HK-2 (cell line): Measurements from ENCODE around the gene VEGFD.

Source experiments
- DNase-seq: peaks from one replicate; pipeline ENCODE4 v3.0.0-alpha.2; 2018; ENCODE audit not compliant: unreplicated experiment

VEGFD gene, protein sequence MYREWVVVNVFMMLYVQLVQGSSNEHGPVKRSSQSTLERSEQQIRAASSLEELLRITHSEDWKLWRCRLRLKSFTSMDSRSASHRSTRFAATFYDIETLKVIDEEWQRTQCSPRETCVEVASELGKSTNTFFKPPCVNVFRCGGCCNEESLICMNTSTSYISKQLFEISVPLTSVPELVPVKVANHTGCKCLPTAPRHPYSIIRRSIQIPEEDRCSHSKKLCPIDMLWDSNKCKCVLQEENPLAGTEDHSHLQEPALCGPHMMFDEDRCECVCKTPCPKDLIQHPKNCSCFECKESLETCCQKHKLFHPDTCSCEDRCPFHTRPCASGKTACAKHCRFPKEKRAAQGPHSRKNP

DNA sequence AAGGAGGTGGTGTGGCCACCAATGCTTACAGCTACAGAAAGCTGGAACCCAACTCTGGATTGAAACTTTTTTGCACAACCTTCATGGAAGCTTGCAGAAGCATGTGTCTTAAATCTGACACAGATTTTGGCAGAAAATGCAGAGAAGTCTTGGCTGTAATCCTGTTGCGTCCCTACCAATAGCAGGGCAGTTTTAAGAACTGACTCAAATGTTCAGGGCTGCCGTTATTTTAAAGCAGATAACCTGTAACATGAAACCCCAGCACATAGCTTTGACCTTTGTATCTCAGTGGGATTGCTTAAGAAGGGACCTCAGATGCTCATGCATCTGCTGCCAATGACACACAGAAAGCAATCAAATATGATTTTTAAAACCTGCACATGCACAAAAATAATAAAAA lies at the start of gene VEGFD:
Gene VEGFD, minus strand, starts transcription at position 110 of the 400 bp plus-strand sequence. CDS start 467 bp downstream, outside the sequence.
- no peak for DNase-seq

DNA sequence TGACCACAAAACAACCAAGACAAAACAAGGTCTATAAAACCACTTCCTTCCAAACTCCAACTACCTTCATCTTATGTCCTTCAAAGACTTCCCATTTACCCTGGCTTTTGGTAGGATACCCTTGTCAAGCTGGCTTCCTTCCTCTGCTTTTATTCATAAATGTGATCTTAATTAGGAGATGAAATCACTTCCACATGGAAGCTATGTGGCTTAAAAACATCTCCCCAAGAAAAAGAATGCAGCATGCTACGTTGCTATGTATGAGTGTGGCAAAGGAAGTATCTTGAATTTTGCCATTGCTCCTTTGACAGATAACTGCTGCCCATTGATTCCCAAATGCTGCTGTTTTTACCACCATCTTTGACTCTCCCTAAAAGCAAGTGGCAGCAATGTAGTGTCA lies 46.4 kb upstream of the VEGFD start:
- no peak for DNase-seq

DNA sequence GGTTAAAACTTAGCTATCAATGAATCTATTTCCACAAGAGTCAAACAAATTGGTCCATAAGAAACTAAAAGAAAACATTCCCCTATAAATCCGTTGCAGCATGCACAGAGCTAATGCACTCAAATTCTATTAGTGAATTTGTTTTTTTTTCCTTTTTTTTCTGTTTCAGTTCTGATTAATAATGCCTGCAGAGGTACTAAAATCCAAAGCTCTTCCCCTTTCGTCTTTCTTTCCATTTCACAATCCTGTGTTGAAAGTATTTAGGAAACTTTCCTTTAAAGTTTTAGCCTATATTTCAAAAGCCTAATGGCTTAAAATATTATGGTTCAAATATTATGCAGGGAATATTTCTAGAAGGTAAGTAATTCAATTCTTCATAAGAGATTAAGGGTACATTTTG lies 45.9 kb upstream of the VEGFD start:
- DNase-seq: no peak

DNA sequence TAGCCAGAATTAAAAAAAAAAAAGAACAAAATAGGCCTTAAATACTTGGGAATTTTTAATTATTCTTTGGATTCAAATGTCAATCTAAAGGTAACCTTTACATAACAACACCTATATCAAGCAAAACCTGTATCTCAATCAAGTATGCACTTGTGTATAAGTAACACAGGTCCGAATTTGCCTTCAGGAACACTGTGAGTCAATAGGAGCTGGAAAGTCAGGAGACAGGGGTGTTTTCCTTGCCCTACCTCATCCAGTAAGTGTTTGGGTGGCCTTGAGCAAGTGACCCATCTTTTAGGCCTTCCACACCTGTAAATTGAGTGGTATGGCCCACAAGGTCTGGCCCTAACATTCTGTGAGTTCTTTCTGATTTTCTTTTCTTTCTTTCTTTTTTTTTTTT lies 40.8 kb upstream of the VEGFD start:
- no peak for DNase-seq

DNA sequence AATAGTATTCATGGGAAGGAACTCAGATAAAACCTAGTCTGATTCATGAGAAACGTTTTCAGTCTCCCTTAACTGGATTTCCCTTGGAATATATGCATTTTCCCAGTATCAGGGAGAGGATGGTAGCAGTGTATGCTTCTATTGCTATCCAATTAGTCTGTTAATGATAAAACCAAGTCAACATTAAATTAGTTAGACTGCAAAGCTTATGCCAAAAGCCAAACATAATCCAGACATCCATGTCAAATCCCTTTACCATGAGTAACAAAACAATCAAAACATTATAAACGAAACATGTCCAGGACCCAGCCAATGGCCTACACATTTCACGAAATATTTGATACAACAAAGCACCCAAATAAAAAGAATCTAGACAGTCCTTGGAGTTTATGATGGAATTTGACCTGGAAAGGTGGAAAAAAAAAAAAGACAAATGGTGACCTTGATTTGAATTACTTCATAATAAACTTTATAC lies 34.5 kb upstream of the VEGFD start:
- DNase-seq: no peak

DNA sequence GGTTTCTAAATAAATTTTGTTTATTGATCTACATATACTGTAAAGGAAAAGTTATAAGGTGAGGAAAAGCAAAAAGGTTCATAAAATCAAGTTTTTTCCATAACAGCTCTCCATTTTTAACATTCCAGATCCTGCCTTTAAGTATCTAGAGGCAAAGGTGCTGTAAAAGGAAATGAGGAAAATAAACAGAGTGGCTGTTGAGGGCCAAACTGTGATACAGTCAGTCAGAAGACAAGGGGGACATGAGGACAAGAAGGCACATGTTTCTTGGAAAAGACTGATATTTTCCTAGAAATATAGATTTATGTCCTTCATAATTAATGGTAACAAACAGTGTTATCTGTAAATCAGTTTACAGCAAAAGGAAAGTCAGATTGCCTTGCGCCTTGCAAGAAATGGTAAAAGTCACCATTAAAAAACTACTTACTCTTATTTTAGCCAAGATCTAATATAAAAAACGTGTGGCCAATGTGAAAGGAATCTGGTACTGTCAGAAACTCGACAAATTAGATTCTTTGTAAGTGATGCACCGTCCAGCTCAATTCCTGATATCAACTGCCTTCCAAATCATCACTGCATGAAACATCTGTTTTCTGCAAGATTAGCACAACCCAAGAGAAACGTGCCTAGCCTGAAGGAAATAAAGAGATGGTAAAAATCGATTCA lies 34.0 kb upstream of the VEGFD start:
- no peak for DNase-seq

DNA sequence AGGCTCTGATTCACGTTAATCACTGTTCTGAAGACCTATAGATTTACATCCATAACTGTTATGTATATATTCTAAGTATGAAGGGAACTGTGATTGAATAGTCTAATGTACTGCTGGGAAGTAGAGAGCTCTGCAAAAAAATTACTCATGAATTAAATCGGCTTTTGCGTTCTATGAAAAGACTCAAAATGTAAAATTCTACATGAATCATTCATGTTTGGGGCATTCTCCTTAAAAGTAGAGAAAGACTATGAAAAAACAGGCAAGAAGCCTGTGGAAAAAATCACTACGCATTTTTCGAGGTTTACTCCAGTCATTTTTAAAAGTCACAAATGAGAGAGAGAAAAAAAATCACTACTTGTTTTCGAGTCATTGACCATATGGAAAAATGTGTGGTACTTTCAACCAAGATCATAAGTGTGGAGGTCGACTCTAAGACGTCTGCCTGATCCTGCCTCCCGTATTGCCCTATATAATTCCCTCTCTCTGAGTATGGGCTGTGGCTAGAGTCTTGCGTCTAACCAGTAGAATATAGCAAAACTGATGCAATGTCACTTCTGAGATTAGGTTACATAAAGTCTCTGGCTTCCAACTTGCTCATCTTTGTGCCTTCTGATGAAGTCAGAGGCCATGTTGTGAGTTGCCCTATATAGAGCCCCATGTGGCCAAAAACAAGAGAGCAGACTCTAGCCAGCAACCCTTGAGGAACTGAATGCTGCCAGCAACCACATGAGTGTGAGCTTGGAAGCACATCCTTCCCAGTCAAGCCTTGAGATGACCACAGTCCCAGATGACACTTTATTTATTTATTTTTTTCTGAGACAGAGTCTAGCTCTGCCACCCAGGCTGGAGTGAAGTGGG lies 32.1 kb upstream of the VEGFD start:
- DNase-seq: no peak

DNA sequence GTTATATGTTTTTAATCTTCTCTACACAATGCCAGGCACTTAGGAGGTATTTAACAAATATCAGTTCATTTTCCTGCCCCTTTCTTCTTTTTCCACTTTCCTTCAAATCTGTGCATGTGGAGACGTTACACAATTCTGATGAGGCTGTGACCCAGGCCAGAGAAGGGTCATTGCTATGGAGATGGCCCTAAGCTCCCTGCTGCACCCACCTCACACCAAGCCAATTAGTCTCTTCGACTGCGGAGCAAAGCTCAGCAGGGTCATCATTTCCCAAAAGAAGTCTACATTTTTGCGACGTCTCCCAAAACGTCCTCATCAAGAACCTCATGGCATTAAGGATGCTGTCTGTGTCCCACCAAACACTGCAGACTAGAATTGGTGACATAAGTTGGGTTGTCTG lies 28.9 kb upstream of the VEGFD start:
- DNase-seq: no peak

DNA sequence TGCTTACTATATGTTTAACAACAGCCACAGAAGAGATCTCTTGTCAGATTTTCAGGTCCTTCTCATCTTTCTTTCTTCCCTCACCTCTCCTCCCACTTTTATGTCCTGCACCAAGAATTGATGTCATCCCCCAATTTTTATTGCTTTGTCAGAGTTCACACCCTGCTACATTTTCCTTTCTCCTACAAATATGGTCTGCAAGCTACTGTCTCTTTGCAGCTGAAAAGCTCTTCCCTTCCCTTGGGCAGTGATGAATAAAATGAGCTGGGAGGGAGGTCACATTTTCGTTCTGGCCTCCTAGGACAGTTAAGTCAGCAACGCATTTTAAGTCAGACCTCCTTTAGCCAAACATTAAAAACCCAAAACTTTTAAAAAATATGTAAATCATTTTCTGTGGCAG lies 26.7 kb upstream of the VEGFD start:
- DNase-seq: no peak

DNA sequence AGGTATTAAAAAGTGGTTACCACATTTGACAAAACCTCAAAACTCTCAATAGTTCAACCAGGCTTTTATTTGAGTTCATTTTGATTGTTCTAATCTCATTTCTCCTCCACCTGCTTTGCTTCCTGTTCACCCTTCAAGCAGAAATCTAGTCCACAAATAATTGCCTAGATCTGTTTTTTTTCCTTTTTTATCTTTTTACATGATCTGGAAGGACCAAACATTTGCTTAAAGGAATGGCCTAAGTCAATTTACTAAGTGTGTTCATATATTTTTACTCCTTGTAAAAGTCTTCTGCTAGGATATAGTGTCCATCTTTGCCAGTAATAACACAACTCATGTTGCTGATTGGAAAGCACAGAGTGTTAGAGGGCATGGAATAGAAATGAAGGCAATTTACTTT lies 26.2 kb upstream of the VEGFD start:
- DNase-seq: no peak

DNA sequence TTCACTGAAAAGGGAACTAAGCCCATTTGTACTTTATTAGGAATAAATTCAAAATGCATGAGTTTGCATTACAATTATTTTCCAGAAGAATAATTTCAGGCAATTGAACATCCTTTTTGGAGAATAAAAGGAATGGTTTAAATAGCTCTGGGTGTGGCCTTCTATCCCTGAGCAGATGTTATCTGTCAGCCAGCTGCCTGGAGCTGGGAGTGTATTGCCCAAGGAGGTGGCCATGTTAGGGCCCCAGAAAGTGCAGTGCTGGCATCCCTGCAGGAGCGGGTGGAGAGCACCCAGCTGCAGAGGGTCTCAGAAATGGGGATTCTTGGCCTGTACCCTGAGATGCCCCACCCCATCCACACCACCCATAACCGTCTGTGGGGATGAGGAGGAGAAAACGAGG lies 21.6 kb upstream of the VEGFD start:
- DNase-seq: no peak

DNA sequence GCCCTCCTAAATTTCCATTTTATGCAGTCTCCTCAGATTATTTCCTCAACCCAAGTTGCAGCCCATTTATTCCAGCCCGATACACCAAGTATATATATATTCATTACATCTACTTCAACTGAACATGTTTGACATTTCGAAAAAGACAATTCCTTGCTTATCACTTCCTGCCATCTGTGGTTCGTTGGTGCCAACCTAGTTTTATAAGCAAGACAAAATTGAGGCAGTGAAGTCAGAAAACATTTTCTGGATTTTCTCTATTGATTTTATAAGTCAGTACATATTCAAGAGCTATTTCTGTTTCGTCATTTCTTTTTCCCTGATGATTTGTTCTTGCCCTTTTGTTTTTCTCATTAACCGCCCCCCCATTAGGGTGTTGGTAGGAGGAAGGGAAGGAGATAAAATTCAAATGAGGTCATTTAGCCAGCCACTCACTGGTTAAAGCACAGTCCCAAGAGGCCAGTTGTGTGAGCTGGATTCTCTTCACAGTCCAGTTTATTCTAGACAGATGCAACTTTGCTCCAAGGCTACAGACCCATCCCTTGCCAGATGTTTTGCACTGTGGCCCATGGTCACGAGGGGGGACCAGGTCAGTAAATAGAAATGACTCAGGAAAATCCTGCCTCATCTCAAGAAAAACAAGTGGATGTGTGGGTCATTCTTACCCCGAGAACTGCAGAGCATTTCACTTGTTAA lies 20.3 kb upstream of the VEGFD start:
- no peak for DNase-seq

DNA sequence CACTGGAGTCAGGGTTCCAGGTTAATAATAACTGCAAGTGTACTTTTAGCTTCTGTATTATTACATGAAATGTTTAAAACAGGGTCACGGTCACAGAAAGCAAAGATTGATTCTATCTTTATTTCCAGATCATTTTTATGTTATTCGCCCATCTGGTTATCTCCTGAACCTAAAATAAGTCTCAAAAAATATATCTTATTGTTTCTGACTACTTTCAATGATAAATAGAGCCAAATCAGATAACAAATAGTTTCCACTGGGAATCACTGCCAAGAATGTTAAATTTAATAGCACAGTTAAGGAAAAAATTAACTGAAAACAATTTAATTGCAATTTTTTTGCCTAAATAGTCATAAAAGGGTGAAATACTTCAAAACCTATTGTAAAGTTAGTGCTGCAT lies 17.2 kb upstream of the VEGFD start:
- DNase-seq: no peak

DNA sequence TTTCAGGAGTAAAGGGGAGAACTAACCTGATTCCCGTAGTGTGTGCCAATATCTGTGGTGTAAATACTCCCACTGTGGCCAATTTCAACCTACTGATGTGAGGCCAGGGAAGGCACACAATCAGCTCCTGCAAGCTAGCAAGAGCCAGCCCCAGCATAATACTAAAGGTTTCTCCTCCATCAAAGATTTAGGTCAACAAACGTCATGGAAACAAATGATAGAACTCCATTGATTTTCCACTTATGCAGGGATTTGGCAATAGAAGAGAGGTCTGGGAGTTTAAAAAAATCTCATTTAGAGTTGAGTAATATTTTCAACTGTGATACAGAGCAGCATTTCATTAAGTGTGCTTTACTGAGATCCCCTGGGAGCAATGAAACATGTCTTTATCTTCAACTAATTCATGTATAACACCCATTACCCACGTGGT lies 15.8 kb upstream of the VEGFD start:
- DNase-seq: no peak

DNA sequence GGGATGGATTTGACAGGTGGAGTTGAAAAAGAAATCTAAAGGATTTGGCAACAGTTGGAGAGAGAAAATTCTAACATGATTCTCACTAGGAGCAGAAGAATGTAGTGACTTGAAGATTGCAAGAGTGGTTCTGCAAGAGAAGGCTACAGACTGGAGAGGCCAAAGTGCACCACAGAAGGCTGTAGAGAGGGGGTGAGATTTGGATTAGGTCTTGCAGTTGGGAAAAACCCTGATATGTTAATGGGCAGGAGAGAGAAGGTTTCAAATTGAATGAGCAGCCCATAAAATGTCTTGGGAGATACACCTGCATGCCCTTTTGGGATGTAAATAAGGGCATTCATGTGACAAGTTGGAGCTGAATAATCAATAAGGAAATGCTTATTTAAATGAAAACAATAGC lies 14.7 kb upstream of the VEGFD start:
- no peak for DNase-seq

DNA sequence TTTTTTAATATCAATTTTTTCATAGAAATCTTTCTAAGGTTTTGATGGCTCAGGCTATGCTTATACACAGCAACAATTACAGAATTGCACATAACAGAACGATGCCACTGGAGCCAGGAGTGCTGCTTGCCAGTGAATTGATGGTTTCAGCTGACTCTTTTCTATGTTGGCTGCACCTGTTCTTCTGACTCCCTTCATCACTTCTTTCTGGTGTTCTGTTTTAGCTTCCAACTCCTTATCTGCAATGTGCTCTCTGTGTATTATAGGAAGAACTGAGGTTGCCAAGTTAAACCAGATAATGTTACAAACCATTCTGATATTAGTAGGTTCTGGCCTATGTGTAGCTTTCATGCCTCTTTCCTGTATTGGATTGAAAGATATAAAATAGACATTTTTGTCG lies 11.6 kb upstream of the VEGFD start:
- no peak for DNase-seq

DNA sequence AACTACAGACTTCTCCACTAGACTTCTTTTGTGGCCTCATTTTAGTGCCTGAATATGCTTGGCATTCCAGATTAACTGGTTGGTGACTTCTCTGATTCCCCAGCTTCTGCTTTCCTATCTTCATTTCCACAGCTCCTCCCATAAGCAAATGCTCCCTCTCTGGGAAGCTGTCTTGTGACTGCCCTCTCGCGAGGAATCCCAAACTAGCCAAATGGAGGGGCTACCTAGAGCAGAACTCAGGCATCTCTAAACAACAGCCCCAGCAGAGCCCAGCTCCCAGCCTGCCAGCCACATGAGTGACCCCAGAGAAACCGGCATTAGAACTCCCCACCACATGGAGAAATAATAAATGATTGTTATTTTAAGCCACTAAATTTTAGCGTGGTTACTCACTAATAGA lies 7.6 kb upstream of the VEGFD start:
- DNase-seq: no peak

DNA sequence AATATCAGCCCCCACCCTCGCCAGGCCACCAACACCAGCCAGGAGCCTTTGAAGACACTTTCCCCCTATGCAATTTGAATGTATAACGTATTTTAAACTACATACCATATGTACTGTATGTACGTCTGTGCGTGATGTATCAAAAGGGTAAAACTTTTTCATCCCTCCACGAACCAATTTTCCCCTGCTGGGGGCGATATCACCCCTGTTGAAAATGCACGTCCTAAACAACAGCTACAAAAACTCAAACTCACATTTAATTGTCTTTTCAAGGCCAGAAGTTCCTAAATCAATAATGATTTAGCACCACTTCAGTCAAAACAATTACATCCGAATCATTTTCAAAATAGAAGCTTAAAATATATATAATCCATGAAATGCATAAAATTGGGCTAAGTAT lies 1.4 kb downstream of the VEGFD start:
- no peak for DNase-seq

DNA sequence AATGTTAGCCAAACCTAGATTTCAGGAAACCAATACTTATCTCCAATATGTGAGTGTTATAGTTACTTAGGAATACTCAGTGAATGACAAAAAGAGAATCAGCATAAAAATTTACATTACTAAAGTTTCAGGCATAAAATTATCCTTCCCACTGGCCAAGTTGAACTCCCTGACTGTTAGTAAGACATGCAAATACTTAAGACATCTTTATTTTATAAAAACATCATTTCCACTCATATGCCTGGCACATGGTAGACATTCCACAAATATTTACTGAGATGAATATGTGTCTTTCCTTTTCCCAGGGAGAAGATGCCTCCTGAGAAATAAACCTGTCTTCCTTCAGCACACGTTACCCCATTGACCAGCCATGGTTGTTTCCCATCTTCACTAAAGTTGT lies 7.3 kb downstream of the VEGFD start:
- no peak for DNase-seq

DNA sequence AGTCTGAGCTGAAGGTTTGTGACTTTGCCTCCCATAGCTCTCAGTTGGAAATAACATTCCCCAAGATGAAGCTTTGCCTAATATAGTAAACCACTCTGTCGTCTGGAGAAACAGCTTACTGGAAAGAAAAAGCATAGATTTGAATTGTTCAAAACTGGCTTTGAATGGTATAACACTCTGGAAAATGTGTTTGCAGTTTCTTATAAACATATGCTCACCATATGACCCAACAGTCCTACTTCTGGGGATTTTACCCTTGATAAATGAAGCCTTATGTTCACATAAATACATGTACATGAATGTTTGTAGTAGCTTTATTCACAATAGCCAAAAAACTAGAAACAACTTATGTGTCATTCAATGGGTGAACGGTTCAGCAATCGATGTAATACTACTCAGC lies 10.2 kb downstream of the VEGFD start:
- DNase-seq: no peak

DNA sequence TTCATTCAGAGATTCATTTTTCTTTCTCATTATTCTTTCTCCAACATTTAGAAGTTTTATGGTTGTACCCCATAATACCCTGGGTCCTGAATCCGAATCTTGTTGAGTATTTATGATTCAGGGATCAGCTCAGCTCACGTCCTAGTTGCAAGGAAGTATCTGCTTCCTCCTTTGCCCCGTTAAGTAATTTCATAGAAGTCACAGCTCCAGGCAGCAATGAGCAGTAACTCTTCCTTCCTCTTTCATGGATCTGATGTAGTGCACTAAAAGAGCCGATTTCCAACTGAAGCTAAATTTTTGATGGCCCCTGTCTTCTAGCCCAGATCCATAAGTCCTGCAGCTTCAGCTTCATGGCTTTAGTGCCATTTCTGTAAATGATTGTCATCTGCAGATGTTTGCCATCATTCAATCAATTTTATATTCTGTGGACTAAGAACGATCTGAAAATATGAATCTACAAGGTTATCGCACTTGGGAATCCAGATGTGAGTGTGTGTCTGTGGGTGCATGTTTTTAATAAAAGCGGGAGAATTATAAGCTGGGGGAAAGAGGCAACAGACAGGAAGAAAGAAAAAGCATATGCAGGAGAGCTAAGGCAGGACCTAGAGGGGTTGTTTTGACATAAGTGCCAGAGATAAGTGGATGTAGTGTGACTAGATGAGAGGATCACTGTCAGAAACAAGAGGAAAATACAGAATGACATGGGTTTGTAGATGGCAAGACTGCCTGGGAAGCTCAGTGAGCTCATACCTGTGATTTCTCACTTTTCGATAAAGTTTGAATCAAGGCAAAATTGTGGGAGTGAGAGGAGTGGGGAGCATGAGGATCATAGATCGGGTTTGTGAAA lies 17.5 kb downstream of the VEGFD start:
- DNase-seq: no peak
